Ishikawa (cell line): ENCODE results near the gene ANKRD27.

Experiments used
- CEBPB ChIP-seq: IDR thresholded peaks from 2 replicates; pipeline ENCODE4 v1.6.1; 2012
- CREB1 ChIP-seq: IDR thresholded peaks from 2 replicates; pipeline ENCODE4 v1.6.1; 2012; ENCODE audit warnings: low read depth
- EGR1 ChIP-seq: IDR thresholded peaks from 2 replicates; pipeline ENCODE4 v1.6.1; 2012
- EP300 ChIP-seq: IDR thresholded peaks from 2 replicates; pipeline ENCODE4 v1.6.1; 2012; ENCODE audit warnings: borderline replicate concordance
- FOXM1 ChIP-seq: IDR thresholded peaks from 2 replicates; pipeline ENCODE4 v1.6.1; 2012; ENCODE audit warnings: low read depth, borderline replicate concordance
- MAX ChIP-seq: IDR thresholded peaks from 2 replicates; pipeline ENCODE4 v1.6.1; 2012
- NFIC ChIP-seq: IDR thresholded peaks from 2 replicates; pipeline ENCODE4 v1.6.1; 2012
- RAD21 ChIP-seq: IDR thresholded peaks from 2 replicates; pipeline ENCODE4 v1.6.1; 2012; ENCODE audit warnings: low read depth
- REST ChIP-seq: IDR thresholded peaks from 2 replicates; pipeline ENCODE4 v1.6.1; 2012; ENCODE audit warnings: low read depth, mild to moderate bottlenecking
- TAF1 ChIP-seq: IDR thresholded peaks from 2 replicates; pipeline ENCODE4 v1.6.1; 2012; ENCODE audit warnings: low read depth, mild to moderate bottlenecking
- TCF12 ChIP-seq: IDR thresholded peaks from 2 replicates; pipeline ENCODE4 v1.6.1; 2012; ENCODE audit warnings: low read depth
- TEAD4 ChIP-seq: IDR thresholded peaks from 2 replicates; pipeline ENCODE4 v1.6.1; 2012
- USF1 ChIP-seq: IDR thresholded peaks from 2 replicates; pipeline ENCODE4 v1.6.1; 2012
- YY1 ChIP-seq: IDR thresholded peaks from 2 replicates; pipeline ENCODE4 v1.6.1; 2012; ENCODE audit warnings: low read depth
- ZBTB7A ChIP-seq: IDR thresholded peaks from 2 replicates; pipeline ENCODE4 v1.6.1; 2012; ENCODE audit warnings: low read depth

ANKRD27 gene

GRCh38 chr19:32651729-32652140 lies 23.2 kb downstream of the ANKRD27 start:
- TF ChIP-seq TCF12, result no peak
- no peak for TF ChIP-seq EP300
- TF ChIP-seq RAD21, result no peak
- TF ChIP-seq TAF1, result no peak
- TF ChIP-seq USF1, result no peak
- TF ChIP-seq MAX, result no peak
- no peak for TF ChIP-seq YY1
- TF ChIP-seq CREB1, result no peak
- TF ChIP-seq NFIC, result no peak
- TF ChIP-seq TEAD4, result no peak
- TF ChIP-seq CEBPB, result no peak
- TF ChIP-seq FOXM1, result no peak
- TF ChIP-seq ZBTB7A, result no peak
- TF ChIP-seq REST, result no peak
- TF ChIP-seq EGR1, result no peak

GRCh38 chr19:32650671-32651070 lies 24.3 kb downstream of the ANKRD27 start:
- TF ChIP-seq ZBTB7A, result no peak
- no peak for TF ChIP-seq TEAD4
- TF ChIP-seq NFIC, result no peak
- no peak for TF ChIP-seq USF1
- no peak for TF ChIP-seq CEBPB
- TF ChIP-seq EGR1, result no peak

- TF ChIP-seq YY1, result no peak
Measured at GRCh38 chr19:32649751-32650150, 25.2 kb downstream of the ANKRD27 start.

GRCh38 chr19:32647361-32647760 lies 27.6 kb downstream of the ANKRD27 start:
- TF ChIP-seq YY1 (no peak), CEBPB (no peak), USF1 (no peak), MAX (no peak), CREB1 (no peak), TCF12 (no peak), EP300 (no peak), NFIC (no peak), TEAD4 (no peak), RAD21 (no peak), ZBTB7A (no peak), EGR1 (no peak), TAF1 (no peak), REST (no peak), FOXM1 (no peak)

- TF ChIP-seq EGR1 (no peak), TEAD4 (no peak), TAF1 (no peak)
Measured at GRCh38 chr19:32646556-32646955, 28.4 kb downstream of the ANKRD27 start.

GRCh38 chr19:32642771-32643170 lies 32.2 kb downstream of the ANKRD27 start:
- TF ChIP-seq CEBPB, result no peak
- no peak for TF ChIP-seq NFIC
- no peak for TF ChIP-seq MAX
- TF ChIP-seq TEAD4, result no peak
- TF ChIP-seq TAF1, result no peak
- no peak for TF ChIP-seq EP300
- TF ChIP-seq CREB1, result no peak
- no peak for TF ChIP-seq ZBTB7A
- no peak for TF ChIP-seq FOXM1
- TF ChIP-seq YY1, result no peak
- no peak for TF ChIP-seq USF1
- TF ChIP-seq TCF12, result no peak
- TF ChIP-seq RAD21, result no peak
- TF ChIP-seq REST, result no peak
